Fibroblast of the conjunctiva (primary cell): ENCODE measurements around the gene PXT1.
"Not testable (repeated sequence)": the region's sequence is repeated elsewhere in the genome, so short reads cannot be mapped to it uniquely, and the experiment has no call there.

Experiments used
- DNase-seq: peaks from one replicate; pipeline ENCODE4 v3.0.0-alpha.2; 2010; ENCODE audit warnings: low read depth

The PXT1 gene

GRCh38 chr6:36368921-36369865 lies 73.5 kb downstream of the PXT1 start:
- DNase-seq: no peak

DNA sequence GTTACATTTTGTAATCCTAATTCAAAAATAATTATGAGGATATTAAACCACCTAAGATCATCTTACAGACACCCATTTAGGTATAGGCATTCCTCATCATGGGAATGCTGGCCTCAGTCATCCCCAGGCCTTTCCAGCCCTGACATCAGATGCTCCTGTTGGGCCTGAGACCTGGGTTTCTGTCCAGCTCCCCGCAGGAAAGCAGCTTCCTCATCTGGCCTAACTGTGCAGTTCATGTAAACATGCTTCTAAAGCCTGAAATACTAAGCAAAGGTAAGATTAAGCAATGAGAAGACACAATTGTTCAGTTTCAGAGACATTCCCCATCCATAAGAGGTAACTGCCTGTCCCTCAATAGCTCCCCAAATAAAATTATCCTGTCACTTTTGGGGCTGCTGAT lies 74.2 kb downstream of the PXT1 start:
- no peak for DNase-seq

GRCh38 chr6:36367743-36368142 lies 74.9 kb downstream of the PXT1 start:
- no peak for DNase-seq

GRCh38 chr6:36364669-36365479 lies 77.8 kb downstream of the PXT1 start:
- no peak for DNase-seq

- DNase-seq: not testable (repeated sequence)
Measured at GRCh38 chr6:36364061-36364635, 78.5 kb downstream of the PXT1 start.

- DNase-seq: not testable (repeated sequence)
Measured at GRCh38 chr6:36363371-36363752, 79.3 kb downstream of the PXT1 start.

GRCh38 chr6:36362551-36363370 lies 79.9 kb downstream of the PXT1 start:
- no peak for DNase-seq

- DNase-seq: no peak
Measured at GRCh38 chr6:36361071-36361470, 81.6 kb downstream of the PXT1 start.

GRCh38 chr6:36360241-36361054 lies 82.2 kb downstream of the PXT1 start:
- peak; percentile 51 for DNase-seq

DNA sequence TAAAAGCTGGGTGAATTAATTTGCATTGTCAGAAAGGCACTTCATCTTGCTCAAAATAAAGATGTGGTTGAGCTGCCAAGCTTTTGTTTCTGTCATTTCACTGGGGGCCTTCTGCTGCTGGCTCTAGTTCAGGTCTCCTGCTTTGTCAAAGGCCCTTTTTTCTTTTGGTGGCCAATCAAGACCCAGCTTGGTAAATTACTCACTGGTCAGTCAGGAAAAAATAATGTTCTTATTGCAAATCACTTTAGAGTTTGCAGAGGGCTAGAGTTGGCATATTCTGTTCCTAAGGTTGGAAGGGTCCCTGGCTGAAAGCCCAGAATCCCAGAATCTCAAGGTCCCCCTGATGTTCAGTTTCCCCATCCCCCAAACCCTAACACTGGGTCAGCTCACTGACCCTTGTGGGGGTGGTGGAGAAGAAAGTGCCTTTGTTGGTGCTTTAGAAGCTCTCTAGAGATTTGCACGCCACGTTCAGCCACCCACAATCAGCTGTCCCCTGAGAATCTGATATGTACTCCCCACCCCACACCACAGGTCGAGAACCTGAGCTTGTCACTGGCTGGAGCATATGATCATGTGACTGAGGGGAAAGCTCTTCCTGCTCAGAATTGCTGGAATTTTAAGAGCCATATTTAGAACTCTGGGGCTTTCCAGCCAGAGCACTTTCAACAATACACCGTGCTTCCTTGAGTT lies 84.3 kb downstream of the PXT1 start:
- no peak for DNase-seq

GRCh38 chr6:36357872-36358225 lies 84.8 kb downstream of the PXT1 start:
- no peak for DNase-seq

DNA sequence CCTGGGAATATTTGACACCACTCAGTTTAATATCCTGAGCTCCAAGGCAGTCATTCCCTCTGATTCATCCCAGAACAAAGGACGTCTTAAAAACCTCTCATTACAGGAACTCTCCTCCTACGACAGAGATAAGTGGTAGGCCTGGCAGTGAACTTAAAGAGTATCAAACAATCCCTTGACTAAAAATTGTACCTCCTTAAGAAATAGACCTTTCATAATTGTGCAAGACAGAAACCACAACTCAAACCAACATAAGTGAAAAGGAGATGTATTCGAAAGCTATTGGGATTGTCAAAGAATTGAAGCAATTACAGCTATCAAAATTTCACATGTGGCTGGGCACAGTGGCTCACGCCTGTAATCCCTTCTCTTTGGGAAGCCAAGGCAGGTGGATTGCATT lies 86.8 kb downstream of the PXT1 start:
- DNase-seq: no peak

- DNase-seq: no peak
Measured at GRCh38 chr6:36353411-36353915, 89.2 kb downstream of the PXT1 start.

DNA sequence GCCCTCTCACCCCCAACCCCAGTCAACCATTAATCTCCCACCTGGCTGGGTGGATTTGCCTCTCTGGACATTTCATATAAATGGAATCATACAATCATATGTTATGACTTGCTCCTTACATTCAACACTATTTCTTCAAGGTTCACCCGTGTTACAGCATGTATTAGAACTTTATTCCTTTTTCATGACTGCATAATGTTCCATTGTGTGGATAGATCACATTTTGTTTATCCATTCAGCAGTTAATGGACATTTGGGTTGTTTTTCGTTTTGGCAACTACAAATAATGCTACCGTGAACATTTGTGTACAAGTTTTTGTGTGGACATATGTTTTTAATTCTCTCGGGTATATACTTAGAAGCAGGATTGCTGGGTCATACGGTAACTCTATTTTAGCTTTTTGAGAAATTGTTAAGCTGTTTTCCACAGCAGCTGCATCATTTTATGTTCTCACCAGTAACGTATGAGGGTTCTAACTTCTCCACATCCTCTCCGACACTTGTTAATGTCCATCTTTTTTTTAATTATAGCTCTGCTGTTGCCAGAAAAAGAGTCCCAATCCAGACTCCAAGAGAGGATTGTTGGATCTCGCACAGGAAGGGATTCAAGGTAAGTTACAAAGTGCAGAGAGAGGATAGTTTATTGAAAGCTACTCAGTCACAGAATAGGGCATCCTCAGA lies 90.0 kb downstream of the PXT1 start:
- DNase-seq: no peak

- DNase-seq: no peak
Measured at GRCh38 chr6:36350681-36351571, 91.7 kb downstream of the PXT1 start.

DNA sequence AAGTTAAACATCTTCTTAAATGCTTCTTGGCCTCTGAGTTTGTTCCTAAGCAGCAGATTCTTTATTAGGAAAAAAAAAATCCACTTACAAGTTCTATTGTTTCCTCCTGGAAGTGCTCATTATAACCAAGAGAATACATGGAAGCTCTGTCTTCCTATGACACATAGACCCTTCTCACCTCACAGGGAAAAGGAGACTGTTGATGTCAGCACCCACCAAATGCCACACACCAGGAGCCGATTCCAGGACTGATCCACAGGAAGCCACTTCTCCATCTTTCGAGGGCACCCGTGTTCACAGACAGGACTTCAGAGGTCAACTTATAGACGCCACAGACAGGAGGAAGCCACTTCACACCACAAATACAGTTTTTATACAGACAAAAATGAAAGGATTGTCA lies 92.6 kb downstream of the PXT1 start:
- no peak for DNase-seq

DNA sequence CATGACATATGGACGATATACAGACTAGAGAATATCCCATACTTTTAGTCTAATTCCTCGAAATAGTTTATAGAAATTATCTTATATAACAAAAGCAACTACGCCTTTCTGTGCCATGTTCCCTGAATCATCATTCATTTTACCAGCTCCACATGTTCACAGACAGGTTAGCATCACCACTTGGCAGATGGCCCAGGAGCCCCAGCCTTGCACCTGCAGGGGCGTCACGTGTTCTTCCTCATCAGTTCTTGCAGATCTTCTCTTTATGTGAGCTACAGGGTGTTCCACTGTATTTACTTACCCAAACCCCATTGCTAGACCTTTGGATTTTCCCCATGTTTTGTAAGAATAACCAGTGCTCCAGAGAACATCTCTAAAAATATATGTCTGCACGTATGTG lies 93.4 kb downstream of the PXT1 start:
- no peak for DNase-seq

- no peak for DNase-seq
Measured at GRCh38 chr6:36347621-36348020, 95.0 kb downstream of the PXT1 start.
